CD4-positive, alpha-beta T cell (primary cell): Measurements from ENCODE around the gene TNS3. TPM values are rescaled to one million over a fixed set of nuclear protein-coding genes. Genes with fewer than 3 reads are reported as not detected.

Experiments used
- ATAC-seq: fragments of 200-7000 bp; cut with Tn5 transposase; one replicate; pipeline ENCODE4 v1.10.0; 2022; ENCODE audit warnings: mild to moderate bottlenecking; ENCODE audit not compliant: poor library complexity
- CTCF ChIA-PET: fragments of 350-600 bp; sonication (Branson Sonifier 250); formaldehyde crosslinking; loops from one replicate; lab custom pipeline; 2021; ENCODE audit warnings: antibody characterized with exemption, inconsistent platforms; lab: Charles Lee
- POLR2A ChIA-PET: fragments of 350-600 bp; sonication (Branson Sonifier 250); formaldehyde crosslinking; loops from one replicate; lab custom pipeline; 2021; ENCODE audit warnings: antibody characterized with exemption, inconsistent platforms; lab: Charles Lee
- DNase-seq, 14 experiments: peaks; one replicate each; pipeline ENCODE4 v3.0.0-alpha.2; 2013 to 2020; ENCODE audit warnings: mixed read lengths in 2 of 14
- H3K27ac ChIP-seq, 2 donors: one replicate each; pipeline versions ENCODE4 v1.5.1 to v1.7.0; 2013; ENCODE audit warnings: low read length in 2 of 2, low read depth in 1 of 2, mild to moderate bottlenecking in 1 of 2
- H3K27me3 ChIP-seq, 2 experiments: 1 replicate in 1 of 2; 2 replicates in 1 of 2; pipeline versions ENCODE4 v1.6.1 to v1.7.0; 2013; ENCODE audit warnings: low read length in 2 of 2, control low read depth in 1 of 2, mild to moderate bottlenecking in 1 of 2, moderate library complexity in 1 of 2; ENCODE audit not compliant: insufficient read depth in 2 of 2, control insufficient read depth in 1 of 2
- H3K36me3 ChIP-seq: one replicate; pipeline ENCODE4 v1.6.1; 2013; ENCODE audit warnings: low read length, control low read depth; ENCODE audit not compliant: insufficient read depth
- H3K4me1 ChIP-seq: one replicate; pipeline ENCODE4 v1.6.1; 2013; ENCODE audit warnings: low read length, control low read depth; ENCODE audit not compliant: insufficient read depth
- H3K4me3 ChIP-seq: one replicate; pipeline ENCODE4 v1.5.1; 2013; ENCODE audit warnings: mild to moderate bottlenecking, low read length, moderate library complexity
- H3K9me3 ChIP-seq, 2 experiments: 1 replicate in 1 of 2; 2 replicates in 1 of 2; pipeline versions ENCODE4 v1.6.1 to v1.7.0; 2013; ENCODE audit warnings: low read length in 2 of 2, mild to moderate bottlenecking in 2 of 2, control low read depth in 1 of 2, moderate library complexity in 1 of 2; ENCODE audit not compliant: control insufficient read depth in 1 of 2, insufficient read depth in 1 of 2
- H3K27ac Mint-ChIP-seq: one replicate; pipeline ENCODE4 v1.8.0; 2020; ENCODE audit warnings: mixed read lengths
- H3K27me3 Mint-ChIP-seq: one replicate; pipeline ENCODE4 v1.8.0; 2021; ENCODE audit warnings: mixed read lengths
- H3K36me3 Mint-ChIP-seq: one replicate; pipeline ENCODE4 v1.8.0; 2021; ENCODE audit warnings: low read depth, mixed read lengths
- H3K4me1 Mint-ChIP-seq: one replicate; pipeline ENCODE4 v1.8.0; 2021; ENCODE audit warnings: low read depth, mixed read lengths
- H3K4me3 Mint-ChIP-seq: one replicate; pipeline ENCODE4 v1.8.0; 2020; ENCODE audit warnings: mild to moderate bottlenecking, mixed read lengths
- H3K9me3 Mint-ChIP-seq: one replicate; pipeline ENCODE4 v1.8.0; 2020; ENCODE audit warnings: mixed read lengths
- CTCF ChIP-seq: fragments of 200-600 bp; IDR thresholded peaks from one replicate; pipeline ENCODE4 v1.8.0; 2022; ENCODE audit warnings: antibody characterized with exemption, mild to moderate bottlenecking
- intact Hi-C, 2 experiments: fragments of 100-400 bp; cut with DNase I in 1 of 2; cut with micrococcal nuclease in 1 of 2; formaldehyde crosslinking; loops; one replicate each; pipeline versions ENCODE4 v1.15.1 to v1.9.0; 2023 to 2025; cut with DNase I, micrococcal nuclease
- total RNA-seq, 174 experiments: library from RNA in 2 of 174; stranded (reverse) in 2 of 174; gene quantifications; one replicate each; pipeline ENCODE4 v1.2.3 and lab custom pipeline; 2021 to 2026

The TNS3 gene
- total RNA-seq, 2 experiments from 2014 or later = 0.16 to 0.47 TPM

GRCh38 chr7:47378728-47379395, 203.0 kb downstream of the TNS3 start:
- Mint-ChIP-seq H3K27me3 (no peaks in the 10 kb centered on the region), H3K27ac (no peak overlapping the region), H3K4me1 (no peaks in the 10 kb centered on the region), H3K4me3 (no peak overlapping the region), H3K36me3 (no peaks in the 10 kb centered on the region), H3K9me3 (no peaks in the 10 kb centered on the region)
- POLR2A ChIA-PET = no interaction called here
- CTCF ChIA-PET = no interaction called here
- peaks cover 0 to 8% of the 10 kb centered on the region in 2 experiments for H3K9me3 ChIP-seq
- no peaks in the 10 kb centered on the region for H3K4me1 ChIP-seq
- no peak for ATAC-seq
- H3K27ac ChIP-seq = no peak overlapping the region
- H3K36me3 ChIP-seq = no peaks in the 10 kb centered on the region
- intact Hi-C loops = no loop called here
- DNase-seq = no peak
- H3K4me3 ChIP-seq = no peak overlapping the region
- no peaks in the 10 kb centered on the region for H3K27me3 ChIP-seq
- TF ChIP-seq CTCF = no peak

GRCh38 chr7:47377741-47378140, 204.2 kb downstream of the TNS3 start:
- Mint-ChIP-seq H3K4me1 (no peaks in the 10 kb centered on the region), H3K4me3 (no peak overlapping the region), H3K27ac (no peak overlapping the region), H3K9me3 (no peaks in the 10 kb centered on the region), H3K36me3 (no peaks in the 10 kb centered on the region), H3K27me3 (no peaks in the 10 kb centered on the region)
- Histone ChIP-seq H3K4me1 (no peaks in the 10 kb centered on the region), H3K9me3 (peaks cover 0 to 8% of the 10 kb centered on the region in 2 experiments), H3K27me3 (no peaks in the 10 kb centered on the region), H3K27ac (no peak overlapping the region), H3K4me3 (no peak overlapping the region), H3K36me3 (no peaks in the 10 kb centered on the region)
- TF ChIP-seq CTCF = no peak
- ChIA-PET POLR2A (no interaction called here), CTCF (no interaction called here)
- no peak for ATAC-seq
- no peak for DNase-seq
- intact Hi-C loops = no loop called here

GRCh38 chr7:47376991-47377616, 204.8 kb downstream of the TNS3 start:
- ChIA-PET CTCF (no interaction called here), POLR2A (no interaction called here)
- Histone ChIP-seq H3K27ac (no peak overlapping the region), H3K4me1 (no peaks in the 10 kb centered on the region), H3K4me3 (no peak overlapping the region), H3K36me3 (no peaks in the 10 kb centered on the region), H3K9me3 (peaks cover 0 to 8% of the 10 kb centered on the region in 2 experiments), H3K27me3 (no peaks in the 10 kb centered on the region)
- no peaks in the 10 kb centered on the region for H3K9me3 Mint-ChIP-seq
- TF ChIP-seq CTCF = no peak
- H3K27ac Mint-ChIP-seq = no peak overlapping the region
- no peak for DNase-seq
- ATAC-seq = no peak
- H3K4me1 Mint-ChIP-seq = no peaks in the 10 kb centered on the region
- no peak overlapping the region for H3K4me3 Mint-ChIP-seq
- intact Hi-C loops = no loop called here
- H3K27me3 Mint-ChIP-seq = no peaks in the 10 kb centered on the region
- H3K36me3 Mint-ChIP-seq = no peaks in the 10 kb centered on the region
